HG03460 (cell line): ENCODE data around the gene TMEM62.
A peak's percentile ranks its signal among the peaks of the same experiment; 100 is the strongest.
"Not testable (repeated sequence)": the region's sequence is repeated elsewhere in the genome, so short reads cannot be mapped to it uniquely, and the experiment has no call there.

Experiments used
- ATAC-seq: cut with Tn5 transposase; IDR thresholded peaks from one replicate; pipeline ENCODE4 v1.9.1; 2021; ENCODE audit not compliant: unreplicated experiment

TMEM62 gene

GRCh38 chr15:43121863-43122262 is 11.5 kb upstream of the TMEM62 start:
- no peak for ATAC-seq

- no peak for ATAC-seq
These were observed 8.2 kb upstream of the TMEM62 start for GRCh38 chr15:43125100-43125661.

GRCh38 chr15:43126356-43126755 is 7.0 kb upstream of the TMEM62 start:
- ATAC-seq, result no peak

GRCh38 chr15:43127752-43128151 is 5.6 kb upstream of the TMEM62 start:
- ATAC-seq, result no peak

- not testable (repeated sequence) for ATAC-seq
These were observed 5.0 kb upstream of the TMEM62 start for GRCh38 chr15:43128174-43128979.

GRCh38 chr15:43128980-43129335 is 4.4 kb upstream of the TMEM62 start:
- no peak for ATAC-seq

GRCh38 chr15:43132830-43133429 is 456 bp upstream of the TMEM62 start:
- ATAC-seq, result no peak

- ATAC-seq, result peak; percentile 9
These were observed 810 bp downstream of the TMEM62 start for GRCh38 chr15:43134157-43134635.

GRCh38 chr15:43135351-43135750 is 2.0 kb downstream of the TMEM62 start:
- no peak for ATAC-seq

GRCh38 chr15:43143203-43143941 is 10.0 kb downstream of the TMEM62 start:
- ATAC-seq, result no peak

- ATAC-seq, result no peak
These were observed 11.1 kb downstream of the TMEM62 start for GRCh38 chr15:43144512-43144911.

- ATAC-seq, result no peak
These were observed 12.8 kb downstream of the TMEM62 start for GRCh38 chr15:43146184-43146583.

GRCh38 chr15:43150191-43150929 is 17.0 kb downstream of the TMEM62 start:
- no peak for ATAC-seq

- no peak for ATAC-seq
These were observed 18.3 kb downstream of the TMEM62 start for GRCh38 chr15:43151688-43152087.

- ATAC-seq, result no peak
These were observed 19.9 kb downstream of the TMEM62 start for GRCh38 chr15:43153269-43153668.

- ATAC-seq, result no peak
These were observed 32.5 kb downstream of the TMEM62 start for GRCh38 chr15:43165801-43166325.

- ATAC-seq, result not testable (repeated sequence)
These were observed 33.9 kb downstream of the TMEM62 start for GRCh38 chr15:43167261-43167660.

- ATAC-seq, result no peak
These were observed 35.1 kb downstream of the TMEM62 start for GRCh38 chr15:43168192-43169107.

GRCh38 chr15:43169888-43170287 is 36.5 kb downstream of the TMEM62 start:
- ATAC-seq, result no peak
